ENCODE results near the gene BRF1.
"Not testable (repeated sequence)": the region's sequence is repeated elsewhere in the genome, so short reads cannot be mapped to it uniquely, and the experiment has no call there.

Gene BRF1

GRCh38 chr14:105332350-105332874, 31.6 kb upstream of the BRF1 start:
- no peak for DNase-seq (ENCODE audit: low read depth in 3 of 3, low spot score in 1 of 3)

- DNase-seq (ENCODE audit: low read depth in 3 of 3, low spot score in 1 of 3), result no peak
These were observed 31.0 kb upstream of the BRF1 start for GRCh38 chr14:105331575-105332349.

GRCh38 chr14:105330491-105330895, 29.7 kb upstream of the BRF1 start:
- no peak for DNase-seq (ENCODE audit: low read depth in 3 of 3, low spot score in 1 of 3)

GRCh38 chr14:105329411-105330150, 28.8 kb upstream of the BRF1 start:
- DNase-seq (ENCODE audit: low read depth in 3 of 3, low spot score in 1 of 3), result no peak

- DNase-seq (ENCODE audit: low read depth in 3 of 3, low spot score in 1 of 3), result no peak
These were observed 28.0 kb upstream of the BRF1 start for GRCh38 chr14:105328678-105329390.

GRCh38 chr14:105328070-105328677, 27.4 kb upstream of the BRF1 start:
- no peak for DNase-seq (ENCODE audit: low read depth in 3 of 3, low spot score in 1 of 3)

GRCh38 chr14:105327695-105328045, 26.9 kb upstream of the BRF1 start:
- not testable (repeated sequence) for DNase-seq (ENCODE audit: low read depth in 3 of 3, low spot score in 1 of 3)

- DNase-seq (ENCODE audit: low read depth in 3 of 3, low spot score in 1 of 3), result no peak
These were observed 26.3 kb upstream of the BRF1 start for GRCh38 chr14:105326891-105327694.

- no peak for DNase-seq (ENCODE audit: low read depth in 3 of 3, low spot score in 1 of 3)
These were observed 25.7 kb upstream of the BRF1 start for GRCh38 chr14:105326568-105326867.

- DNase-seq (ENCODE audit: low read depth in 3 of 3, low spot score in 1 of 3), result no peak
These were observed 25.1 kb upstream of the BRF1 start for GRCh38 chr14:105325716-105326567.

- DNase-seq (ENCODE audit: low read depth in 3 of 3, low spot score in 1 of 3), result no peak
These were observed 24.5 kb upstream of the BRF1 start for GRCh38 chr14:105325303-105325702.

- DNase-seq (ENCODE audit: low read depth in 3 of 3, low spot score in 1 of 3), result no peak
These were observed 24.1 kb upstream of the BRF1 start for GRCh38 chr14:105324871-105325270.

GRCh38 chr14:105324080-105324778, 23.4 kb upstream of the BRF1 start:
- DNase-seq (ENCODE audit: low read depth in 3 of 3, low spot score in 1 of 3), result no peak

GRCh38 chr14:105323663-105324062, 22.9 kb upstream of the BRF1 start:
- no peak for DNase-seq (ENCODE audit: low read depth in 3 of 3, low spot score in 1 of 3)

GRCh38 chr14:105322791-105323556, 22.2 kb upstream of the BRF1 start:
- DNase-seq (ENCODE audit: low read depth in 3 of 3, low spot score in 1 of 3), result no peak

GRCh38 chr14:105317546-105317945, 16.7 kb upstream of the BRF1 start:
- no peak for DNase-seq (ENCODE audit: low read depth in 3 of 3, low spot score in 1 of 3)

GRCh38 chr14:105316968-105317510, 16.2 kb upstream of the BRF1 start:
- no peak for DNase-seq (ENCODE audit: low read depth in 3 of 3, low spot score in 1 of 3)

GRCh38 chr14:105316577-105316941, 15.8 kb upstream of the BRF1 start:
- DNase-seq (ENCODE audit: low read depth in 3 of 3, low spot score in 1 of 3), result no peak
